IMR-90 (cell line): ENCODE measurements around the gene IRGQ. TPM values are rescaled to one million over a fixed set of nuclear protein-coding genes. Genes with fewer than 3 reads are reported as not detected.

Experiments used
- ATAC-seq: fragments of 200-7000 bp; cut with Tn5 transposase; 2 replicates; pipeline ENCODE4 v1.9.1; 2020; ENCODE audit warnings: low read depth, mild to moderate bottlenecking, moderate library complexity
- BruUV-seq: library from RNA; stranded (reverse); fragments of 400-500 nt; replicated peaks from 2 replicates; lab custom pipeline; 2021; lab: Mats Ljungman, UMichigan
- CTCF ChIA-PET: fragments of 300-600 bp; formaldehyde crosslinking; extraction: SDS; loops from one replicate; lab custom pipeline; 2021; ENCODE audit warnings: antibody characterized with exemption; lab: Yijun Ruan, JAX
- POLR2A ChIA-PET: fragments of 300-600 bp; sonication (Branson Sonifier 250); formaldehyde crosslinking; loops from one replicate; lab custom pipeline; 2022; ENCODE audit warnings: antibody characterized with exemption; ENCODE audit not compliant: unreplicated experiment; lab: Charles Lee
- DNase-seq: peaks from one replicate; pipeline ENCODE4 v3.0.0; 2013
- H2AFZ ChIP-seq: replicated peaks from 2 replicates; pipeline ENCODE3; 2013; ENCODE audit warnings: low read length, mild to moderate bottlenecking; ENCODE audit not compliant: poor library complexity
- H2AK5ac ChIP-seq: 2 replicates; pipeline ENCODE4 v1.6.1; 2013; ENCODE audit warnings: low read depth, low read length, inconsistent platforms
- H2AK9ac ChIP-seq: replicated peaks from 2 replicates; pipeline ENCODE3; 2013; ENCODE audit warnings: mild to moderate bottlenecking, low read depth, low read length, moderate library complexity; ENCODE audit not compliant: poor library complexity
- H2BK120ac ChIP-seq: 2 replicates; pipeline ENCODE4 v1.6.1; 2013; ENCODE audit warnings: low read depth, low read length, inconsistent platforms
- H2BK15ac ChIP-seq: 3 replicates; pipeline ENCODE4 v1.6.1; 2013; ENCODE audit warnings: low read depth, low read length, inconsistent platforms
- H2BK20ac ChIP-seq: 2 replicates; pipeline ENCODE4 v1.6.1; 2013; ENCODE audit warnings: low read depth, mild to moderate bottlenecking, inconsistent platforms, low read length, moderate library complexity
- H2BK5ac ChIP-seq: 2 replicates; pipeline ENCODE4 v1.6.1; 2013; ENCODE audit warnings: mild to moderate bottlenecking, low read depth, low read length, inconsistent platforms; ENCODE audit not compliant: poor library complexity, severe bottlenecking
- H3K14ac ChIP-seq: replicated peaks from 2 replicates; pipeline ENCODE4 v1.6.1; 2013; ENCODE audit warnings: low read depth, low read length, inconsistent platforms
- H3K18ac ChIP-seq: 2 replicates; pipeline ENCODE4 v1.6.1; 2013; ENCODE audit warnings: low read depth, low read length, control low read depth
- H3K23ac ChIP-seq: 2 replicates; pipeline ENCODE4 v1.6.1; 2013; ENCODE audit warnings: low read depth, low read length, inconsistent platforms
- H3K27ac ChIP-seq: 2 replicates; pipeline ENCODE4 v1.5.1; 2013; ENCODE audit warnings: mild to moderate bottlenecking, control low read depth, low read length; ENCODE audit not compliant: insufficient read depth
- H3K27me3 ChIP-seq: 2 replicates; pipeline ENCODE4 v1.6.1; 2013; ENCODE audit warnings: low read length; ENCODE audit not compliant: control insufficient read depth, insufficient read depth
- H3K36me3 ChIP-seq: 2 replicates; pipeline ENCODE4 v1.6.1; 2013; ENCODE audit warnings: low read length, mixed read lengths; ENCODE audit not compliant: control insufficient read depth, insufficient read depth
- H3K4ac ChIP-seq: 2 replicates; pipeline ENCODE4 v1.6.1; 2013; ENCODE audit warnings: low read depth, low read length, inconsistent platforms
- H3K4me1 ChIP-seq: 2 replicates; pipeline ENCODE4 v1.6.1; 2013; ENCODE audit warnings: low read length, mixed read lengths; ENCODE audit not compliant: control insufficient read depth, insufficient read depth
- H3K4me2 ChIP-seq: 2 replicates; pipeline ENCODE4 v1.6.1; 2013; ENCODE audit warnings: low read depth, mild to moderate bottlenecking, control low read depth, low read length, moderate library complexity
- H3K4me3 ChIP-seq: 2 replicates; pipeline ENCODE4 v1.5.1; 2013; ENCODE audit warnings: low read depth, mild to moderate bottlenecking, control low read depth, low read length, moderate library complexity; ENCODE audit not compliant: insufficient read depth
- H3K56ac ChIP-seq: 2 replicates; pipeline ENCODE4 v1.6.1; 2013; ENCODE audit warnings: low read length, inconsistent platforms; ENCODE audit not compliant: insufficient read depth; ENCODE audit errors: extremely low read depth
- H3K79me1 ChIP-seq, 2 experiments: 2 replicates each; pipeline ENCODE4 v1.6.1; 2013; ENCODE audit warnings: low read length in 2 of 2, inconsistent platforms in 1 of 2, low read depth in 1 of 2
- H3K9ac ChIP-seq: 2 replicates; pipeline ENCODE4 v1.6.1; 2013; ENCODE audit warnings: low read depth, low read length, control low read depth
- H3K9me1 ChIP-seq: 2 replicates; pipeline ENCODE4 v1.6.1; 2013; ENCODE audit warnings: low read length, inconsistent platforms; ENCODE audit not compliant: insufficient read depth
- H3K9me3 ChIP-seq: 2 replicates; pipeline ENCODE4 v1.6.1; 2013; ENCODE audit warnings: low read length; ENCODE audit not compliant: control insufficient read depth, insufficient read depth
- H4K20me1 ChIP-seq: 2 replicates; pipeline ENCODE4 v1.6.1; 2013; ENCODE audit warnings: low read length, inconsistent platforms; ENCODE audit not compliant: insufficient read depth
- H4K5ac ChIP-seq: 2 replicates; pipeline ENCODE4 v1.6.1; 2013; ENCODE audit warnings: mild to moderate bottlenecking, low read depth, low read length, control low read depth
- H4K8ac ChIP-seq, 2 experiments: 2 replicates each; pipeline ENCODE4 v1.6.1; 2013; ENCODE audit warnings: low read depth in 2 of 2, low read length in 2 of 2, control low read depth in 1 of 2, inconsistent platforms in 1 of 2
- H4K91ac ChIP-seq: 2 replicates; pipeline ENCODE4 v1.6.1; 2013; ENCODE audit warnings: low read depth, low read length, inconsistent platforms; ENCODE audit not compliant: insufficient read depth
- CEBPB ChIP-seq: IDR thresholded peaks from 2 replicates; pipeline ENCODE4 v1.6.1; 2012; ENCODE audit warnings: low read depth, low read length, improper control_type of control experiment
- CHD1 ChIP-seq: IDR thresholded peaks from 2 replicates; pipeline ENCODE4 v1.6.1; 2012; ENCODE audit warnings: low read depth, low read length, improper control_type of control experiment
- ELK1 ChIP-seq: fragments of 150-350 bp; IDR thresholded peaks from 2 replicates; pipeline ENCODE4 v1.6.1; 2016; ENCODE audit warnings: low read depth, mild to moderate bottlenecking, low read length, moderate library complexity, borderline replicate concordance
- FOS ChIP-seq: fragments of 150-350 bp; IDR thresholded peaks from 2 replicates; pipeline ENCODE4 v1.6.1; 2016; ENCODE audit warnings: low read depth, low read length
- MAZ ChIP-seq: IDR thresholded peaks from 2 replicates; pipeline ENCODE4 v1.6.1; 2012; ENCODE audit warnings: low read depth, mild to moderate bottlenecking, low read length, improper control_type of control experiment, moderate library complexity, borderline replicate concordance
- MXI1 ChIP-seq: IDR thresholded peaks from 2 replicates; pipeline ENCODE4 v1.6.1; 2012; ENCODE audit warnings: low read depth, mild to moderate bottlenecking, low read length, moderate library complexity, borderline replicate concordance
- NFE2L2 ChIP-seq: fragments of 150-350 bp; IDR thresholded peaks from 2 replicates; pipeline ENCODE4 v1.6.1; 2016; ENCODE audit warnings: low read depth, mild to moderate bottlenecking, low read length
- WGBS, 2 experiments: methylation state at CpG; one replicate each; pipeline versions ENCODE4 v1.1.5 to v1.1.7; 2013; ENCODE audit warnings: missing lambda C conversion rate in 2 of 2; ENCODE audit not compliant: insufficient read length in 1 of 2; ENCODE audit errors: extremely low coverage in 2 of 2; 5-methylcytosine and 5-hydroxymethylcytosine counted together
- dilution Hi-C: fragments of 300-500 bp; cut with HindIII; formaldehyde crosslinking; loops from one replicate; pipeline ENCODE4 v1.14.3; 2018; ENCODE audit warnings: low sequenced_read_pairs; ENCODE audit not compliant: unreplicated experiment
- in situ Hi-C: fragments of 300-500 bp; cut with MboI; formaldehyde crosslinking; loops from 3 replicates; pipeline ENCODE4 v1.14.3; 2019; ENCODE audit warnings: low sequenced_read_pairs, inconsistent platforms, mixed read lengths
- intact Hi-C: fragments of 100-400 bp; cut with micrococcal nuclease; formaldehyde crosslinking; loops from 2 replicates; pipeline ENCODE4 v1.10.0; 2022
- polyA plus RNA-seq, 3 experiments: library from polyadenylated mRNA; depleted of rRNA; stranded (reverse); fragments of >200 nt; gene quantifications; 2 replicates each; pipeline ENCODE4 v1.2.3, GENCODE V29; 2012; ENCODE audit warnings: low replicate concordance in 1 of 3
- total RNA-seq: library from RNA; depleted of rRNA; stranded (reverse); fragments of >200 nt; gene quantifications from 2 replicates; pipeline ENCODE4 v1.2.3, GENCODE V29; 2012

Gene IRGQ
- total and polyA plus RNA-seq, 2 of the 4 experiments (the other 2 are of a cell fraction) = 9.0 to 9.9 TPM

GRCh38 chr19:43596842-43597461, 1.0 kb upstream of the IRGQ start (continued):
- no peak for TF ChIP-seq MAZ

- no peaks in the 10 kb centered on the region for H3K27me3 ChIP-seq
- no peak overlapping the region for H2BK20ac ChIP-seq
- peak overlapping the region; percentile 28; the same call in 1 of the 2 replicates for H4K91ac ChIP-seq
- no peaks in the 10 kb centered on the region for H3K9me1 ChIP-seq
- ATAC-seq (peak; percentile 9), DNase-seq (no peak)
- peak overlapping the region; percentile 23 for H3K4ac ChIP-seq
- TF ChIP-seq FOS = no peak
- TF ChIP-seq NFE2L2 = no peak
- peak; percentile 4; the same call in 1 of the 2 replicates for TF ChIP-seq MXI1
- no peak for TF ChIP-seq CEBPB
- no peak for TF ChIP-seq ELK1
- no peak for TF ChIP-seq CHD1
- peak overlapping the region; percentile 54 for H3K4me3 ChIP-seq
- H3K36me3 ChIP-seq = peaks cover 37% of the 10 kb centered on the region
- peak overlapping the region; percentile 64 for H3K14ac ChIP-seq
- WGBS, 2 experiments = no CpG with 5 or more reads among the region's 18 CpGs
- H2AK5ac ChIP-seq = 0 out of 2 replicates have a peak overlapping the region, but pooled peaks have one; percentile 12
- H2AFZ ChIP-seq = peak overlapping the region; percentile 98
- H3K27ac ChIP-seq = peak overlapping the region; percentile 56
- H2BK15ac ChIP-seq = no peak overlapping the region
- H3K9me3 ChIP-seq = no peaks in the 10 kb centered on the region
- CTCF ChIA-PET = interaction anchor here (4.5 kb wide), 1 partner anchor 39 kb away, joined by 29 read pairs; no protein-coding TSS in a partner anchor
- peak overlapping the region; percentile 86 for H3K4me2 ChIP-seq
- no peak overlapping the region for H3K18ac ChIP-seq
- dilution Hi-C loops (no loop called here), intact Hi-C loops (loop anchor here (2.0 kb wide), 2 partner anchors 35 to 61 kb away; no protein-coding TSS in a partner anchor), in situ Hi-C loops (no loop called here)
- H4K20me1 ChIP-seq = no peaks in the 10 kb centered on the region
- H3K56ac ChIP-seq = peak overlapping the region; percentile 80
- BruUV-seq = TSS peak; percentile 30
- POLR2A ChIA-PET = interaction anchor here (1.0 kb wide), 1 partner anchor 159 kb away, joined by 3 read pairs; the partner anchor contains the start of gene SMG9
- peak overlapping the region; percentile 54; the same call in 1 of the 2 replicates for H3K23ac ChIP-seq
- peaks cover 27 to 68% of the 10 kb centered on the region in 2 experiments for H3K79me1 ChIP-seq
- no peak overlapping the region for H4K5ac ChIP-seq
- H3K4me1 ChIP-seq = peaks cover 9% of the 10 kb centered on the region
- peak overlapping the region; percentile 47 for H2BK5ac ChIP-seq
- H3K9ac ChIP-seq = peak overlapping the region; percentile 69
- peak overlapping the region; percentile 98 for H2AK9ac ChIP-seq
- H4K8ac ChIP-seq = peak overlapping the region; percentile 1 to 41; a peak in 1 of 4 replicates
- no peak overlapping the region for H2BK120ac ChIP-seq
These were observed 332 bp downstream of the IRGQ start for GRCh38 chr19:43595605-43595998.
